SK-N-SH (cell line): ENCODE data around the gene SLC2A8. TPM values are rescaled to one million over a fixed set of nuclear protein-coding genes. Genes with fewer than 3 reads are reported as not detected.

Experiments
- CTCF ChIA-PET: fragments of 300-600, 350-600 bp; formaldehyde crosslinking; extraction: SDS; loops from one replicate; lab custom pipeline; 2021; lab: Yijun Ruan, JAX
- POLR2A ChIA-PET: fragments of 350-600 bp; sonication (Branson Sonifier 250); formaldehyde crosslinking; extraction: SDS; loops from one replicate; lab custom pipeline; 2020; ENCODE audit warnings: antibody characterized with exemption, inconsistent platforms; lab: Yijun Ruan, JAX
- DNase-seq: peaks from one replicate; pipeline ENCODE4 v3.0.0; 2012
- H2AFZ ChIP-seq: fragments of 200-600 bp; sonication (generic); 2 replicates; pipeline ENCODE4 v1.8.1; 2016; ENCODE audit warnings: antibody characterized with exemption, mild to moderate bottlenecking, low read depth
- H3F3A ChIP-seq: fragments of 200-600 bp; sonication (generic); replicated peaks from 2 replicates; pipeline ENCODE3; 2016; ENCODE audit warnings: antibody characterized with exemption, mild to moderate bottlenecking; ENCODE audit not compliant: insufficient read depth
- H3K27ac ChIP-seq, 2 experiments: fragments of 200-500 bp in 1 of 2; fragments of 200-600 bp in 1 of 2; sonication (Bioruptor generic) in 1 of 2; sonication (generic), shearing (Covaris generic) in 1 of 2; 2 replicates each; pipeline versions ENCODE4 v1.5.1 to v1.6.1; 2014 to 2016; ENCODE audit warnings: low read depth in 2 of 2, inconsistent platforms in 1 of 2, low read length in 1 of 2, mild to moderate bottlenecking in 1 of 2, mixed read lengths in 1 of 2
- H3K27me3 ChIP-seq: fragments of 200-600 bp; sonication (generic), shearing (Covaris generic); 2 replicates; pipeline ENCODE4 v1.6.1; 2016; ENCODE audit warnings: mixed run types; ENCODE audit not compliant: insufficient read depth
- H3K36me3 ChIP-seq, 2 experiments: fragments of 200-500 bp in 1 of 2; fragments of 200-600 bp in 1 of 2; sonication (Bioruptor generic) in 1 of 2; sonication (generic) in 1 of 2; replicated peaks in 1 of 2; 2 replicates each; pipeline versions ENCODE3 to v1.5.1; 2014 to 2016; ENCODE audit warnings: low read length in 1 of 2, mild to moderate bottlenecking in 1 of 2; ENCODE audit not compliant: insufficient read depth in 2 of 2, control insufficient read depth in 1 of 2
- H3K4me1 ChIP-seq, 2 experiments: fragments of 200-500 bp in 1 of 2; fragments of 200-600 bp in 1 of 2; sonication (Bioruptor generic) in 1 of 2; sonication (generic), shearing (Covaris generic) in 1 of 2; 2 replicates each; pipeline versions ENCODE4 v1.5.1 to v1.6.1; 2014 to 2016; ENCODE audit warnings: low read depth in 1 of 2, low read length in 1 of 2, mixed run types in 1 of 2; ENCODE audit not compliant: insufficient read depth in 2 of 2, control insufficient read depth in 1 of 2
- H3K4me2 ChIP-seq: fragments of 200-600 bp; sonication (generic), shearing (Covaris generic); 2 replicates; pipeline ENCODE4 v1.6.1; 2017; ENCODE audit warnings: mixed run types
- H3K4me3 ChIP-seq, 2 experiments: fragments of 200-500 bp in 1 of 2; fragments of 200-600 bp in 1 of 2; sonication (Bioruptor generic) in 1 of 2; sonication (generic), shearing (Covaris generic) in 1 of 2; 2 replicates each; pipeline versions ENCODE4 v1.5.1 to v1.8.1; 2014 to 2016; ENCODE audit warnings: low read depth in 2 of 2, inconsistent platforms in 1 of 2, low read length in 1 of 2, mild to moderate bottlenecking in 1 of 2, mixed read lengths in 1 of 2, moderate library complexity in 1 of 2
- H3K79me2 ChIP-seq: fragments of 200-600 bp; sonication (generic); 2 replicates; pipeline ENCODE4 v1.8.1; 2017; ENCODE audit warnings: mild to moderate bottlenecking; ENCODE audit not compliant: insufficient read depth
- H3K9ac ChIP-seq: fragments of 200-600 bp; sonication (generic); 2 replicates; pipeline ENCODE4 v1.6.1; 2017; ENCODE audit warnings: mixed run types
- H3K9me2 ChIP-seq: fragments of 200-600 bp; sonication (generic); 2 replicates; pipeline ENCODE4 v1.6.1; 2017; ENCODE audit warnings: mixed run types
- H3K9me3 ChIP-seq: fragments of 200-600 bp; sonication (generic); 2 replicates; pipeline ENCODE4 v1.6.1; 2017; ENCODE audit warnings: mixed run types, mild to moderate bottlenecking, moderate library complexity
- H4K20me1 ChIP-seq: fragments of 200-600 bp; sonication (generic); 2 replicates; pipeline ENCODE4 v1.6.1; 2017; ENCODE audit warnings: mild to moderate bottlenecking, mixed run types; ENCODE audit not compliant: insufficient read depth
- ELF1 ChIP-seq: IDR thresholded peaks from 2 replicates; pipeline ENCODE4 v1.4.0; 2012
- EP300 ChIP-seq, 2 experiments: IDR thresholded peaks; 2 replicates each; pipeline versions ENCODE4 v1.4.0 to v1.6.1; 2012; ENCODE audit warnings: borderline replicate concordance in 1 of 2, low read depth in 1 of 2, low read length in 1 of 2
- EZH2phosphoT487 ChIP-seq: fragments of 200-600 bp; sonication (generic); IDR thresholded peaks from 2 replicates; pipeline ENCODE4 v1.6.1; 2017; ENCODE audit warnings: low read depth, mixed run types, mild to moderate bottlenecking, antibody characterized with exemption, moderate library complexity, borderline replicate concordance
- FOXM1 ChIP-seq: IDR thresholded peaks from 2 replicates; pipeline ENCODE4 v1.4.0; 2012; ENCODE audit warnings: low read depth, mild to moderate bottlenecking
- JUND ChIP-seq: IDR thresholded peaks from 2 replicates; pipeline ENCODE4 v1.4.0; 2012
- MXI1 ChIP-seq: IDR thresholded peaks from 2 replicates; pipeline ENCODE4 v1.6.1; 2012; ENCODE audit warnings: mild to moderate bottlenecking, low read depth, low read length, improper control_type of control experiment
- NRF1 ChIP-seq: IDR thresholded peaks from 2 replicates; pipeline ENCODE4 v1.6.1; 2012; ENCODE audit warnings: low read depth, mild to moderate bottlenecking, low read length
- POLR2AphosphoS5 ChIP-seq: IDR thresholded peaks from 2 replicates; pipeline ENCODE4 v1.6.1; 2012; ENCODE audit warnings: low read depth, low read length
- RCOR1 ChIP-seq: fragments of 150-350 bp; IDR thresholded peaks from 2 replicates; pipeline ENCODE4 v1.6.1; 2017; ENCODE audit warnings: antibody characterized with exemption, low read length
- TCF12 ChIP-seq: IDR thresholded peaks from 2 replicates; pipeline ENCODE4 v1.4.0; 2012
- TEAD4 ChIP-seq: IDR thresholded peaks from 2 replicates; pipeline ENCODE4 v1.4.0; 2012; ENCODE audit warnings: mild to moderate bottlenecking, borderline replicate concordance; ENCODE audit not compliant: insufficient read depth
- WGBS: methylation state at CpG from one replicate; pipeline ENCODE4 v1.1.6; 2017; ENCODE audit warnings: low lambda C conversion rate; 5-methylcytosine and 5-hydroxymethylcytosine counted together
- polyA plus RNA-seq, 3 experiments: library from polyadenylated mRNA; depleted of rRNA; stranded (reverse); fragments of >200 nt; gene quantifications; 2 replicates each; pipeline ENCODE4 v1.2.3, GENCODE V29; 2012
- TF ChIP-seq, protein P1 (sequence below): IDR thresholded peaks from 2 replicates; pipeline ENCODE4 v1.6.1; 2012; ENCODE audit warnings: mild to moderate bottlenecking, low read depth, low read length, moderate library complexity
- TF ChIP-seq, protein P2 (sequence below): IDR thresholded peaks from 2 replicates; pipeline ENCODE4; 2012
- TF ChIP-seq, protein P3 (sequence below): IDR thresholded peaks from 2 replicates; pipeline ENCODE4 v1.4.0; 2012; ENCODE audit warnings: low read depth, borderline replicate concordance
- TF ChIP-seq, protein P4 (sequence below): fragments of 200-600 bp; sonication (generic); IDR thresholded peaks from 2 replicates; pipeline ENCODE4 v1.6.1; 2017; ENCODE audit warnings: antibody characterized with exemption, mild to moderate bottlenecking, moderate library complexity
- TF ChIP-seq, protein P5 (sequence below): fragments of 150-350 bp; IDR thresholded peaks from 2 replicates; pipeline ENCODE4 v1.6.1; 2016; ENCODE audit warnings: mild to moderate bottlenecking, low read depth, low read length

Gene SLC2A8
- polyA plus RNA-seq, 1 of the 3 experiments (the other 2 are of a cell fraction): 15.1 TPM

DNA sequence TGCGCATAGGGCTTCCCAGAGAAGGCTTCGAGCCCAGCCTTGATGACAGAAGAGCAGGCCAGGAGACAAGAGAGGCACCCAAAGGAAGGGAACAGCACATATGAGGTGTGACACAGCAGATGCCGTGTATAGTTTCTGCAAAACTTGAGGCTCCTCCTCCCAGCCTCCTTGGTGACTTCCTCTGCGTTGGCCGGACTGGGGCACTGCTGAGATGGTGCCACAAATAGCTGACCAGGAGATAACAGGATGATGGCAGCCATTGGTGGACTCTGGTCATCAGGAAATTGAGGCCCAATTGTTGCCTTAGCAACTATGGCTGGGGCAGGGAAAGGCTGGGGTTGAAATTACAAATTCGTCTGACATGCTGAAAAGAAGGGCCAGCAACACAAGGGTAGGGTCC lies 22.4 kb downstream of the SLC2A8 start:
- Histone ChIP-seq H3K36me3 (no peaks in the 10 kb centered on the region), H4K20me1 (no peaks in the 10 kb centered on the region), H3K9ac (no peak overlapping the region), H3K27me3 (no peaks in the 10 kb centered on the region), H3K27ac (no peak overlapping the region), H3K4me1 (peaks cover 7 to 19% of the 10 kb centered on the region in 2 experiments; a peak in 2 of 4 replicates), H3K79me2 (peaks cover 20% of the 10 kb centered on the region), H3K9me3 (no peaks in the 10 kb centered on the region), H3K4me2 (no peak overlapping the region), H2AFZ (no peak overlapping the region), H3K9me2 (no peaks in the 10 kb centered on the region), H3F3A (peaks cover 4% of the 10 kb centered on the region), H3K4me3 (no peak overlapping the region)
- CTCF ChIA-PET: interaction anchor here (0.8 kb wide), 1 partner anchor 9 kb away, joined by 3 read pairs; no protein-coding TSS in a partner anchor
- DNase-seq: no peak
- POLR2A ChIA-PET: no interaction called here
- TF ChIP-seq, protein P1, sequence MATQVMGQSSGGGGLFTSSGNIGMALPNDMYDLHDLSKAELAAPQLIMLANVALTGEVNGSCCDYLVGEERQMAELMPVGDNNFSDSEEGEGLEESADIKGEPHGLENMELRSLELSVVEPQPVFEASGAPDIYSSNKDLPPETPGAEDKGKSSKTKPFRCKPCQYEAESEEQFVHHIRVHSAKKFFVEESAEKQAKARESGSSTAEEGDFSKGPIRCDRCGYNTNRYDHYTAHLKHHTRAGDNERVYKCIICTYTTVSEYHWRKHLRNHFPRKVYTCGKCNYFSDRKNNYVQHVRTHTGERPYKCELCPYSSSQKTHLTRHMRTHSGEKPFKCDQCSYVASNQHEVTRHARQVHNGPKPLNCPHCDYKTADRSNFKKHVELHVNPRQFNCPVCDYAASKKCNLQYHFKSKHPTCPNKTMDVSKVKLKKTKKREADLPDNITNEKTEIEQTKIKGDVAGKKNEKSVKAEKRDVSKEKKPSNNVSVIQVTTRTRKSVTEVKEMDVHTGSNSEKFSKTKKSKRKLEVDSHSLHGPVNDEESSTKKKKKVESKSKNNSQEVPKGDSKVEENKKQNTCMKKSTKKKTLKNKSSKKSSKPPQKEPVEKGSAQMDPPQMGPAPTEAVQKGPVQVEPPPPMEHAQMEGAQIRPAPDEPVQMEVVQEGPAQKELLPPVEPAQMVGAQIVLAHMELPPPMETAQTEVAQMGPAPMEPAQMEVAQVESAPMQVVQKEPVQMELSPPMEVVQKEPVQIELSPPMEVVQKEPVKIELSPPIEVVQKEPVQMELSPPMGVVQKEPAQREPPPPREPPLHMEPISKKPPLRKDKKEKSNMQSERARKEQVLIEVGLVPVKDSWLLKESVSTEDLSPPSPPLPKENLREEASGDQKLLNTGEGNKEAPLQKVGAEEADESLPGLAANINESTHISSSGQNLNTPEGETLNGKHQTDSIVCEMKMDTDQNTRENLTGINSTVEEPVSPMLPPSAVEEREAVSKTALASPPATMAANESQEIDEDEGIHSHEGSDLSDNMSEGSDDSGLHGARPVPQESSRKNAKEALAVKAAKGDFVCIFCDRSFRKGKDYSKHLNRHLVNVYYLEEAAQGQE: no peak
- TF ChIP-seq EZH2phosphoT487 (no peak), FOXM1 (no peak), TCF12 (no peak), TEAD4 (no peak), MXI1 (no peak), RCOR1 (no peak), POLR2AphosphoS5 (no peak), NRF1 (no peak), JUND (no peak), EP300 (IDR thresholded peaks at IDR 0.05; ENCODE audit: borderline replicate concordance in 1 of 2, low read depth in 1 of 2, low read length in 1 of 2) (no peak), ELF1 (no peak)
- TF ChIP-seq, protein P2, sequence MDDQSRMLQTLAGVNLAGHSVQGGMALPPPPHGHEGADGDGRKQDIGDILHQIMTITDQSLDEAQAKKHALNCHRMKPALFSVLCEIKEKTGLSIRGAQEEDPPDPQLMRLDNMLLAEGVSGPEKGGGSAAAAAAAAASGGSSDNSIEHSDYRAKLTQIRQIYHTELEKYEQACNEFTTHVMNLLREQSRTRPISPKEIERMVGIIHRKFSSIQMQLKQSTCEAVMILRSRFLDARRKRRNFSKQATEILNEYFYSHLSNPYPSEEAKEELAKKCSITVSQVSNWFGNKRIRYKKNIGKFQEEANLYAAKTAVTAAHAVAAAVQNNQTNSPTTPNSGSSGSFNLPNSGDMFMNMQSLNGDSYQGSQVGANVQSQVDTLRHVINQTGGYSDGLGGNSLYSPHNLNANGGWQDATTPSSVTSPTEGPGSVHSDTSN: no peak
- TF ChIP-seq, protein P3, sequence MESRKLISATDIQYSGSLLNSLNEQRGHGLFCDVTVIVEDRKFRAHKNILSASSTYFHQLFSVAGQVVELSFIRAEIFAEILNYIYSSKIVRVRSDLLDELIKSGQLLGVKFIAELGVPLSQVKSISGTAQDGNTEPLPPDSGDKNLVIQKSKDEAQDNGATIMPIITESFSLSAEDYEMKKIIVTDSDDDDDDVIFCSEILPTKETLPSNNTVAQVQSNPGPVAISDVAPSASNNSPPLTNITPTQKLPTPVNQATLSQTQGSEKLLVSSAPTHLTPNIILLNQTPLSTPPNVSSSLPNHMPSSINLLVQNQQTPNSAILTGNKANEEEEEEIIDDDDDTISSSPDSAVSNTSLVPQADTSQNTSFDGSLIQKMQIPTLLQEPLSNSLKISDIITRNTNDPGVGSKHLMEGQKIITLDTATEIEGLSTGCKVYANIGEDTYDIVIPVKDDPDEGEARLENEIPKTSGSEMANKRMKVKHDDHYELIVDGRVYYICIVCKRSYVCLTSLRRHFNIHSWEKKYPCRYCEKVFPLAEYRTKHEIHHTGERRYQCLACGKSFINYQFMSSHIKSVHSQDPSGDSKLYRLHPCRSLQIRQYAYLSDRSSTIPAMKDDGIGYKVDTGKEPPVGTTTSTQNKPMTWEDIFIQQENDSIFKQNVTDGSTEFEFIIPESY: no peak
- TF ChIP-seq, protein P4, sequence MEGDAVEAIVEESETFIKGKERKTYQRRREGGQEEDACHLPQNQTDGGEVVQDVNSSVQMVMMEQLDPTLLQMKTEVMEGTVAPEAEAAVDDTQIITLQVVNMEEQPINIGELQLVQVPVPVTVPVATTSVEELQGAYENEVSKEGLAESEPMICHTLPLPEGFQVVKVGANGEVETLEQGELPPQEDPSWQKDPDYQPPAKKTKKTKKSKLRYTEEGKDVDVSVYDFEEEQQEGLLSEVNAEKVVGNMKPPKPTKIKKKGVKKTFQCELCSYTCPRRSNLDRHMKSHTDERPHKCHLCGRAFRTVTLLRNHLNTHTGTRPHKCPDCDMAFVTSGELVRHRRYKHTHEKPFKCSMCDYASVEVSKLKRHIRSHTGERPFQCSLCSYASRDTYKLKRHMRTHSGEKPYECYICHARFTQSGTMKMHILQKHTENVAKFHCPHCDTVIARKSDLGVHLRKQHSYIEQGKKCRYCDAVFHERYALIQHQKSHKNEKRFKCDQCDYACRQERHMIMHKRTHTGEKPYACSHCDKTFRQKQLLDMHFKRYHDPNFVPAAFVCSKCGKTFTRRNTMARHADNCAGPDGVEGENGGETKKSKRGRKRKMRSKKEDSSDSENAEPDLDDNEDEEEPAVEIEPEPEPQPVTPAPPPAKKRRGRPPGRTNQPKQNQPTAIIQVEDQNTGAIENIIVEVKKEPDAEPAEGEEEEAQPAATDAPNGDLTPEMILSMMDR: no peak
- TF ChIP-seq, protein P5, sequence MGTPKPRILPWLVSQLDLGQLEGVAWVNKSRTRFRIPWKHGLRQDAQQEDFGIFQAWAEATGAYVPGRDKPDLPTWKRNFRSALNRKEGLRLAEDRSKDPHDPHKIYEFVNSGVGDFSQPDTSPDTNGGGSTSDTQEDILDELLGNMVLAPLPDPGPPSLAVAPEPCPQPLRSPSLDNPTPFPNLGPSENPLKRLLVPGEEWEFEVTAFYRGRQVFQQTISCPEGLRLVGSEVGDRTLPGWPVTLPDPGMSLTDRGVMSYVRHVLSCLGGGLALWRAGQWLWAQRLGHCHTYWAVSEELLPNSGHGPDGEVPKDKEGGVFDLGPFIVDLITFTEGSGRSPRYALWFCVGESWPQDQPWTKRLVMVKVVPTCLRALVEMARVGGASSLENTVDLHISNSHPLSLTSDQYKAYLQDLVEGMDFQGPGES: no peak
- TF ChIP-seq, all 33 proteins: peak for 0
- WGBS: 100% methylated on average over 1 of the region's 6 CpGs
